Thoracic aorta (tissue), 2 donors: ENCODE results near the gene ATP12A. TPM values are rescaled to one million over a fixed set of nuclear protein-coding genes. Genes with fewer than 3 reads are reported as not detected.

Experiments
- ATAC-seq: fragments of 150-250 bp; one replicate; pipeline ENCODE4 v1.8.0; 2017; ENCODE audit warnings: low read depth; ENCODE audit not compliant: insufficient number of reproducible peaks, low FRiP score
- DNase-seq: peaks from one replicate; pipeline ENCODE4 v3.0.0-alpha.2; 2020; ENCODE audit warnings: low spot score
- H3K27ac ChIP-seq, 2 donors: fragments of 200-600 bp; sonication (generic); 1 replicate in 1 of 2; 2 replicates in 1 of 2; pipeline ENCODE4 v1.5.1; 2016; ENCODE audit warnings: mild to moderate bottlenecking in 2 of 2, moderate library complexity in 2 of 2
- H3K27me3 ChIP-seq: fragments of 200-600 bp; sonication (generic); replicated peaks from 2 replicates; pipeline ENCODE4 v1.6.0; 2016; ENCODE audit warnings: mild to moderate bottlenecking; ENCODE audit not compliant: insufficient read depth
- H3K36me3 ChIP-seq: fragments of 200-600 bp; sonication (generic); one replicate; pipeline ENCODE4 v1.5.1; 2016
- H3K4me1 ChIP-seq, 2 donors: fragments of 200-600 bp; sonication (generic); 1 replicate in 1 of 2; 2 replicates in 1 of 2; pipeline versions ENCODE4 v1.5.1 to v1.6.0; 2016; ENCODE audit warnings: low read depth in 2 of 2, mild to moderate bottlenecking in 1 of 2; ENCODE audit not compliant: control insufficient read depth in 1 of 2
- H3K4me3 ChIP-seq: fragments of 200-600 bp; sonication (generic); 2 replicates; pipeline ENCODE4 v1.5.1; 2016; ENCODE audit warnings: mild to moderate bottlenecking
- H3K9me3 ChIP-seq: fragments of 200-600 bp; sonication (generic); 2 replicates; pipeline ENCODE4 v1.5.1; 2016
- total RNA-seq, 2 donors: library from RNA; depleted of rRNA; stranded (reverse); fragments of >200 nt; gene quantifications; one replicate each; pipeline versions ENCODE4 v1.1.0 to v1.2.3, GENCODE V29; 2016
- TF ChIP-seq, protein P1 (sequence below): fragments of 200-600 bp; sonication (generic); IDR thresholded peaks from one replicate; pipeline ENCODE4 v1.5.1; 2019; ENCODE audit warnings: antibody characterized with exemption

Gene ATP12A
- total RNA-seq, 2 donors from 2014 or later, result 0.14 TPM; not detected in 1

DNA sequence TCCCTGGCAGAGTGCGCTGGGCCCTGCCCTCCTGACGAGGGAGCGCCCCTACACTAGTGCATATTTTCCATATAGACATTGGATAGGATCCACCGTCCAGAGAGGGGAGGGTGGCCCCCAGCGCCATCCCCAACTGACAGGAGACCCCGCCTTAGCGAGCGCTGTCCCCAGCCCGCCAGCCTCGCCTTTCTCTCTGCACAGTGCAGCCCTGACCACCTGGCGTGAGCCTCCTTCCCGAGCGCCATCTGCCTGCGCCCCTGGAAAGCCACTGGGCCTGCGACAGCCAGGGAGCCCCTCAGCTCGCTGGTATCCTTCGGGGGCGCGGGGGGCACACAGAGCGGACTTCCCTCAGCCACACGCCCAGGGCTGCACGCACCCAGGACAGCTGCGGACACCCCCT lies 42.1 kb upstream of the ATP12A start:
- Histone ChIP-seq H3K27ac (no peak overlapping the region), H3K4me1 (no peaks in the 10 kb centered on the region), H3K27me3 (no peaks in the 10 kb centered on the region), H3K36me3 (no peaks in the 10 kb centered on the region), H3K4me3 (no peak overlapping the region), H3K9me3 (no peaks in the 10 kb centered on the region)
- DNase-seq (no peak), ATAC-seq (no peak)
- TF ChIP-seq, protein P1, sequence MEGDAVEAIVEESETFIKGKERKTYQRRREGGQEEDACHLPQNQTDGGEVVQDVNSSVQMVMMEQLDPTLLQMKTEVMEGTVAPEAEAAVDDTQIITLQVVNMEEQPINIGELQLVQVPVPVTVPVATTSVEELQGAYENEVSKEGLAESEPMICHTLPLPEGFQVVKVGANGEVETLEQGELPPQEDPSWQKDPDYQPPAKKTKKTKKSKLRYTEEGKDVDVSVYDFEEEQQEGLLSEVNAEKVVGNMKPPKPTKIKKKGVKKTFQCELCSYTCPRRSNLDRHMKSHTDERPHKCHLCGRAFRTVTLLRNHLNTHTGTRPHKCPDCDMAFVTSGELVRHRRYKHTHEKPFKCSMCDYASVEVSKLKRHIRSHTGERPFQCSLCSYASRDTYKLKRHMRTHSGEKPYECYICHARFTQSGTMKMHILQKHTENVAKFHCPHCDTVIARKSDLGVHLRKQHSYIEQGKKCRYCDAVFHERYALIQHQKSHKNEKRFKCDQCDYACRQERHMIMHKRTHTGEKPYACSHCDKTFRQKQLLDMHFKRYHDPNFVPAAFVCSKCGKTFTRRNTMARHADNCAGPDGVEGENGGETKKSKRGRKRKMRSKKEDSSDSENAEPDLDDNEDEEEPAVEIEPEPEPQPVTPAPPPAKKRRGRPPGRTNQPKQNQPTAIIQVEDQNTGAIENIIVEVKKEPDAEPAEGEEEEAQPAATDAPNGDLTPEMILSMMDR, result no peak

DNA sequence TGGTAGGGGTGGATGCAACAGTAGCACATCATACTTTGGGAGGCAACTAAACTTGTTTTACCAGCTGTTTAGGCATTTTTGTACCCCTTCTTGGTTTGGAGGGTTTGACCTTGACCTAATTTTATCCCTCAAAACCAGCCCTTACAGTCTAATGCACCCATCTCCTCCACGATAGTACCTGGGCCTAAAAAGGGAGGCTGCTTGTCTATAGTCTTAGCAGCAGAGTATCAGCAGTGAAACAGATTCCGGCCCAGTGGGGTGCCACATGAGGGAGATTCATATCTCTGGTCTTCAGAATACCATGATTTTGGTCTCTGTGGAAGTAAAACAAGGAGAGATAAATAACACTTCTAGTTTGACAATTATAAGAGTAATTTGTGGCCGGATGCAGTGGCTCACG lies 39.5 kb upstream of the ATP12A start:
- ATAC-seq, result no peak
- TF ChIP-seq, protein P1, result no peak
- H3K9me3 ChIP-seq, result no peaks in the 10 kb centered on the region
- H3K27ac ChIP-seq, result no peak overlapping the region
- H3K4me1 ChIP-seq, result no peaks in the 10 kb centered on the region
- no peaks in the 10 kb centered on the region for H3K27me3 ChIP-seq
- H3K36me3 ChIP-seq, result no peaks in the 10 kb centered on the region
- DNase-seq, result no peak
- no peak overlapping the region for H3K4me3 ChIP-seq

- no peaks in the 10 kb centered on the region for H3K4me1 ChIP-seq
- DNase-seq (no peak), ATAC-seq (no peak)
- H3K27me3 ChIP-seq, result no peaks in the 10 kb centered on the region
- no peaks in the 10 kb centered on the region for H3K9me3 ChIP-seq
- H3K4me3 ChIP-seq, result no peak overlapping the region
- TF ChIP-seq, protein P1, result no peak
- H3K36me3 ChIP-seq, result no peaks in the 10 kb centered on the region
- no peak overlapping the region for H3K27ac ChIP-seq
Measured at GRCh38 chr13:24642219-24642618, 38.0 kb upstream of the ATP12A start.

- ATAC-seq (no peak), DNase-seq (no peak)
- Histone ChIP-seq H3K4me1 (no peaks in the 10 kb centered on the region), H3K9me3 (no peaks in the 10 kb centered on the region), H3K27me3 (no peaks in the 10 kb centered on the region), H3K27ac (no peak overlapping the region), H3K4me3 (no peak overlapping the region), H3K36me3 (no peaks in the 10 kb centered on the region)
- TF ChIP-seq, protein P1, result no peak
Measured at GRCh38 chr13:24644036-24644435, 36.2 kb upstream of the ATP12A start.

DNA sequence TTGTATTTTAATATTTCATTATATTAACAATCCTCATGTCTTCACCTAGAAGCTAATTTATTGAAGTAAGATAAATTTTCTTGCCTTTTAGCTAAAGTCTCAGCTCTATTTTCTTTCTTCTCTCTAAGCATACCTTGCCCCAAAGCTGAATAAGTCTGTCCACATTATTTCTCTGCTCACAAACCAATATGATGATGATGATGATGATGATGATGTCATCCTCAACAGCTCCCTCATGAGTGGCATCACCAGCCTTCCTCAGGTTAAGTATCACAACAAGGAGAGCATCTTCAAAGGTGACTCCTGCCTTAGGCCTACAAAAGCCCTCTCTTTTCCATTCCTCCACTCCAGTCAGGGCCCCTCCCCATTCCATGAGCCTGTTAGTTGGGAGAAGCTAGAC lies 31.9 kb upstream of the ATP12A start:
- H3K9me3 ChIP-seq, result no peaks in the 10 kb centered on the region
- H3K27ac ChIP-seq, result no peak overlapping the region
- peaks cover 0 to 7% of the 10 kb centered on the region in 2 donors for H3K4me1 ChIP-seq
- no peaks in the 10 kb centered on the region for H3K27me3 ChIP-seq
- no peaks in the 10 kb centered on the region for H3K36me3 ChIP-seq
- TF ChIP-seq, protein P1, result no peak
- no peak for ATAC-seq
- H3K4me3 ChIP-seq, result no peak overlapping the region
- DNase-seq, result no peak
